Panc1 (cell line): ENCODE data around the gene BCL2L11. TPM values are rescaled to one million over a fixed set of nuclear protein-coding genes. Genes with fewer than 3 reads are reported as not detected.

Experiments used
- ATAC-seq: fragments of 200-7000 bp; cut with Tn5 transposase; 2 replicates; pipeline ENCODE4 v1.9.1; 2020; ENCODE audit warnings: mild to moderate bottlenecking, moderate library complexity
- BruUV-seq: library from RNA; stranded (reverse); fragments of 400-500 nt; replicated peaks from 2 replicates; lab custom pipeline; 2021; lab: Mats Ljungman, UMichigan
- CTCF ChIA-PET: fragments of 300-600 bp; sonication (Branson Sonifier 250); formaldehyde crosslinking; loops from one replicate; lab custom pipeline; 2022; ENCODE audit warnings: antibody characterized with exemption; lab: Charles Lee
- POLR2A ChIA-PET: fragments of 300-600 bp; sonication (Branson Sonifier 250); formaldehyde crosslinking; loops from one replicate; lab custom pipeline; 2022; ENCODE audit warnings: antibody characterized with exemption; lab: Charles Lee
- DNase-seq: peaks from one replicate; pipeline ENCODE4 v3.0.0-alpha.2; 2010; ENCODE audit warnings: low read depth, low spot score
- H3K27ac ChIP-seq: 2 replicates; pipeline ENCODE4 v1.5.1; 2011; ENCODE audit warnings: mild to moderate bottlenecking, low read length, inconsistent platforms
- H3K27me3 ChIP-seq: fragments of 200-500 bp; sonication (Bioruptor generic); 2 replicates; pipeline ENCODE4 v1.6.0; 2014; ENCODE audit warnings: low read length, inconsistent platforms; ENCODE audit not compliant: control insufficient read depth, insufficient read depth
- H3K36me3 ChIP-seq: fragments of 200-500 bp; sonication (Bioruptor generic); 2 replicates; pipeline ENCODE4 v1.5.1; 2014; ENCODE audit warnings: inconsistent platforms, mild to moderate bottlenecking, low read length, moderate library complexity; ENCODE audit not compliant: control insufficient read depth, insufficient read depth
- H3K4me1 ChIP-seq: 2 replicates; pipeline ENCODE4 v1.5.1; 2011; ENCODE audit warnings: inconsistent platforms, mild to moderate bottlenecking, low read length, moderate library complexity; ENCODE audit not compliant: control insufficient read depth, insufficient read depth
- H3K4me3 ChIP-seq, 2 experiments: 2 replicates each; pipeline ENCODE4 v1.5.1; 2011 to 2012; ENCODE audit warnings: low read depth in 2 of 2, low read length in 2 of 2, mild to moderate bottlenecking in 2 of 2, inconsistent platforms in 1 of 2, moderate library complexity in 1 of 2
- H3K9me3 ChIP-seq: fragments of 200-500 bp; sonication (Bioruptor generic); 2 replicates; pipeline ENCODE4 v1.5.1; 2014; ENCODE audit warnings: low read depth, mild to moderate bottlenecking, inconsistent platforms, low read length, moderate library complexity; ENCODE audit not compliant: control insufficient read depth, insufficient read depth
- POLR2AphosphoS5 ChIP-seq: IDR thresholded peaks from 2 replicates; pipeline ENCODE4 v1.6.1; 2012; ENCODE audit warnings: mild to moderate bottlenecking, low read depth, low read length, moderate library complexity
- SIN3A ChIP-seq: IDR thresholded peaks from 2 replicates; pipeline ENCODE4 v1.6.1; 2012; ENCODE audit warnings: low read depth, mild to moderate bottlenecking, low read length, moderate library complexity, borderline replicate concordance; ENCODE audit not compliant: insufficient read depth
- TCF7L2 ChIP-seq: IDR thresholded peaks from 2 replicates; pipeline ENCODE4 v1.6.1; 2011; ENCODE audit warnings: mild to moderate bottlenecking, low read depth, low read length, inconsistent platforms
- in situ Hi-C: cut with HindIII; loops from 2 replicates; pipeline ENCODE4 v1.10.0; 2016; ENCODE audit warnings: low sequenced_read_pairs, low pct_unique_long_range_greater_than_20kb
- intact Hi-C: fragments of 100-400 bp; cut with micrococcal nuclease; formaldehyde crosslinking; loops from one replicate; pipeline ENCODE4 v1.10.0; 2022; ENCODE audit not compliant: unreplicated experiment
- total RNA-seq: library from RNA; stranded (reverse); gene quantifications from one replicate; pipeline ENCODE4 v1.2.1, GENCODE V29; 2021; ENCODE audit not compliant: unreplicated experiment
- TF ChIP-seq, protein P1 (sequence below): fragments of 450-650 bp; IDR thresholded peaks from 2 replicates; pipeline ENCODE4 v1.5.1; 2017; ENCODE audit warnings: mild to moderate bottlenecking
- TF ChIP-seq, protein P2 (sequence below), 2 experiments: IDR thresholded peaks; 2 replicates each; pipeline ENCODE4 v1.6.1; 2011 to 2012; ENCODE audit warnings: low read depth in 2 of 2, control low read depth in 1 of 2, low read length in 1 of 2, mild to moderate bottlenecking in 1 of 2, moderate library complexity in 1 of 2; ENCODE audit not compliant: insufficient read depth in 1 of 2

Gene BCL2L11
- total RNA-seq, 1 experiment from 2014 or later = 43.8 TPM

DNA sequence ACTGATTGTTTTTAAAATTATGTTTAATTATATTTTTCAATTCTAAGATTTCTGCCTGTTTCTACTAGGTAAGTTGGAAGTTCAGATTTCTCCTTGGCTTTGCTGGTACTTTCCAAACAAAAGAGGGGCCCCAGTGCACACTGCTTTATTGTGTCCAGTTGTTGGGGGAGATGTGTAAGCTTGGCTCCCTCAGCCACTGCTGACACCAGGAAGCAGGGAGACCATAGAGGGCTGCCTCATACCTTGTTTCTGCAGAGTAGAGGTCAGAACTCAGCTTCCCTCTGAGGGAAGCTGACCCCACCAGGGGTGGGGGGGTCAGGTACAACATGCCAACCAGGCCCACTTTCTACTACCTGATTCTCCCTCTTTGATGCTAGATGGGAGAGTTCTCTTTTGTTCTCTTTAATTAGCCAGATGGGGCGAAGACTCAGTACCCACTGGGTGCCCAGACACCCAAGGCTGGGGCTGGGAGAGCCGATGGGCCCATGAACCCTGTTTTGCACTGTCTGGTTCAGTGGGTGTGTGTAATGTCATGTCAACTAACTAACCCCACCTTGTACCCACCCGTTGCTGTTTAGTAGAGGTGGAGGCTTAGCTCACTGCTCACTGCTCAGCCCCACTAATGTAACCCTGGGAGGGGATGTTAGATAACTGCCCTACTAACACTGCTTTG lies 14.7 kb downstream of the BCL2L11 start:
- DNase-seq = no peak
- Histone ChIP-seq H3K4me3 (no peak overlapping the region), H3K27ac (no peak overlapping the region), H3K36me3 (no peaks in the 10 kb centered on the region; the same call in 1 of the 2 replicates), H3K9me3 (no peaks in the 10 kb centered on the region), H3K27me3 (no peaks in the 10 kb centered on the region), H3K4me1 (no peaks in the 10 kb centered on the region; the same call in 1 of the 2 replicates)
- ChIA-PET CTCF (no interaction called here), POLR2A (no interaction called here)
- intact Hi-C loops = no loop called here
- in situ Hi-C loops = no loop called here
- ATAC-seq = no peak
- TF ChIP-seq POLR2AphosphoS5 (no peak), TCF7L2 (no peak), SIN3A (no peak)
- TF ChIP-seq, protein P1, sequence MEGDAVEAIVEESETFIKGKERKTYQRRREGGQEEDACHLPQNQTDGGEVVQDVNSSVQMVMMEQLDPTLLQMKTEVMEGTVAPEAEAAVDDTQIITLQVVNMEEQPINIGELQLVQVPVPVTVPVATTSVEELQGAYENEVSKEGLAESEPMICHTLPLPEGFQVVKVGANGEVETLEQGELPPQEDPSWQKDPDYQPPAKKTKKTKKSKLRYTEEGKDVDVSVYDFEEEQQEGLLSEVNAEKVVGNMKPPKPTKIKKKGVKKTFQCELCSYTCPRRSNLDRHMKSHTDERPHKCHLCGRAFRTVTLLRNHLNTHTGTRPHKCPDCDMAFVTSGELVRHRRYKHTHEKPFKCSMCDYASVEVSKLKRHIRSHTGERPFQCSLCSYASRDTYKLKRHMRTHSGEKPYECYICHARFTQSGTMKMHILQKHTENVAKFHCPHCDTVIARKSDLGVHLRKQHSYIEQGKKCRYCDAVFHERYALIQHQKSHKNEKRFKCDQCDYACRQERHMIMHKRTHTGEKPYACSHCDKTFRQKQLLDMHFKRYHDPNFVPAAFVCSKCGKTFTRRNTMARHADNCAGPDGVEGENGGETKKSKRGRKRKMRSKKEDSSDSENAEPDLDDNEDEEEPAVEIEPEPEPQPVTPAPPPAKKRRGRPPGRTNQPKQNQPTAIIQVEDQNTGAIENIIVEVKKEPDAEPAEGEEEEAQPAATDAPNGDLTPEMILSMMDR = no peak
- TF ChIP-seq, protein P2, sequence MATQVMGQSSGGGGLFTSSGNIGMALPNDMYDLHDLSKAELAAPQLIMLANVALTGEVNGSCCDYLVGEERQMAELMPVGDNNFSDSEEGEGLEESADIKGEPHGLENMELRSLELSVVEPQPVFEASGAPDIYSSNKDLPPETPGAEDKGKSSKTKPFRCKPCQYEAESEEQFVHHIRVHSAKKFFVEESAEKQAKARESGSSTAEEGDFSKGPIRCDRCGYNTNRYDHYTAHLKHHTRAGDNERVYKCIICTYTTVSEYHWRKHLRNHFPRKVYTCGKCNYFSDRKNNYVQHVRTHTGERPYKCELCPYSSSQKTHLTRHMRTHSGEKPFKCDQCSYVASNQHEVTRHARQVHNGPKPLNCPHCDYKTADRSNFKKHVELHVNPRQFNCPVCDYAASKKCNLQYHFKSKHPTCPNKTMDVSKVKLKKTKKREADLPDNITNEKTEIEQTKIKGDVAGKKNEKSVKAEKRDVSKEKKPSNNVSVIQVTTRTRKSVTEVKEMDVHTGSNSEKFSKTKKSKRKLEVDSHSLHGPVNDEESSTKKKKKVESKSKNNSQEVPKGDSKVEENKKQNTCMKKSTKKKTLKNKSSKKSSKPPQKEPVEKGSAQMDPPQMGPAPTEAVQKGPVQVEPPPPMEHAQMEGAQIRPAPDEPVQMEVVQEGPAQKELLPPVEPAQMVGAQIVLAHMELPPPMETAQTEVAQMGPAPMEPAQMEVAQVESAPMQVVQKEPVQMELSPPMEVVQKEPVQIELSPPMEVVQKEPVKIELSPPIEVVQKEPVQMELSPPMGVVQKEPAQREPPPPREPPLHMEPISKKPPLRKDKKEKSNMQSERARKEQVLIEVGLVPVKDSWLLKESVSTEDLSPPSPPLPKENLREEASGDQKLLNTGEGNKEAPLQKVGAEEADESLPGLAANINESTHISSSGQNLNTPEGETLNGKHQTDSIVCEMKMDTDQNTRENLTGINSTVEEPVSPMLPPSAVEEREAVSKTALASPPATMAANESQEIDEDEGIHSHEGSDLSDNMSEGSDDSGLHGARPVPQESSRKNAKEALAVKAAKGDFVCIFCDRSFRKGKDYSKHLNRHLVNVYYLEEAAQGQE (IDR thresholded peaks at IDR 0.05; ENCODE audit: insufficient read depth in 1 of 2, low read depth in 2 of 2, low read length in 1 of 2) = no peak
- no TSS peak for BruUV-seq

DNA sequence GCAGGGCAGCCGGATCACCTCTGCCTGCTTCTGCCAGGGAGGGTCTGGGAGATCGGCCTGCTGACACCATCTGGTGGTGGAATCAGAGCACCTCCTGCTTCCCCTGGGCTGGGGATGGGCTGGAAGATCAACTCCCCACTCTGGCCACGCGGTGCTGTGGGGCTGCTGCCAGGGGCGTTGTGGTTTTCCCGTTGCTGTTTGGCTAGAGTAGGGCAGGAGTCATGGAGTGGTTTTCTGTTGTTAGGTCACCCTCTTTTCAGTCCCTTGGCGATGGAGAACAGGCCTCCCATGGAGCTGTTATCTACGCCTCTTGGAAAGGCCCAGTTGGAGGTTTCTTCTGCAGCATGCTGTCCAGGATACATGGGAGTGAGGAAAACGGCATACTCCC lies 15.2 kb downstream of the BCL2L11 start:
- Histone ChIP-seq H3K36me3 (peaks cover 2% of the 10 kb centered on the region; the same call in 1 of the 2 replicates), H3K4me3 (no peak overlapping the region), H3K27ac (no peak overlapping the region), H3K9me3 (no peaks in the 10 kb centered on the region), H3K4me1 (no peaks in the 10 kb centered on the region; the same call in 1 of the 2 replicates), H3K27me3 (no peaks in the 10 kb centered on the region)
- in situ Hi-C loops (no loop called here), intact Hi-C loops (no loop called here)
- ChIA-PET CTCF (no interaction called here), POLR2A (no interaction called here)
- DNase-seq (no peak), ATAC-seq (peak; percentile 64)
- TF ChIP-seq POLR2AphosphoS5 (no peak), TCF7L2 (no peak), SIN3A (no peak)
- TF ChIP-seq, protein P1 = peak; percentile 17; the same call in 1 of the 2 replicates
- TF ChIP-seq, protein P2 (IDR thresholded peaks at IDR 0.05; ENCODE audit: insufficient read depth in 1 of 2, low read depth in 2 of 2, low read length in 1 of 2) = no peak
- BruUV-seq = no TSS peak
